Jurkat, Clone E6-1 (cell line): ENCODE results near the gene TMA7B.

Source experiments
- DNase-seq: peaks from one replicate; pipeline ENCODE4 v3.0.0-alpha.2; 2011; ENCODE audit warnings: low read depth, low spot score
- H3K4me3 ChIP-seq: 2 replicates; pipeline ENCODE4 v1.5.1; 2011; ENCODE audit warnings: mild to moderate bottlenecking, low read length, control low read depth, moderate library complexity

Gene TMA7B

DNA sequence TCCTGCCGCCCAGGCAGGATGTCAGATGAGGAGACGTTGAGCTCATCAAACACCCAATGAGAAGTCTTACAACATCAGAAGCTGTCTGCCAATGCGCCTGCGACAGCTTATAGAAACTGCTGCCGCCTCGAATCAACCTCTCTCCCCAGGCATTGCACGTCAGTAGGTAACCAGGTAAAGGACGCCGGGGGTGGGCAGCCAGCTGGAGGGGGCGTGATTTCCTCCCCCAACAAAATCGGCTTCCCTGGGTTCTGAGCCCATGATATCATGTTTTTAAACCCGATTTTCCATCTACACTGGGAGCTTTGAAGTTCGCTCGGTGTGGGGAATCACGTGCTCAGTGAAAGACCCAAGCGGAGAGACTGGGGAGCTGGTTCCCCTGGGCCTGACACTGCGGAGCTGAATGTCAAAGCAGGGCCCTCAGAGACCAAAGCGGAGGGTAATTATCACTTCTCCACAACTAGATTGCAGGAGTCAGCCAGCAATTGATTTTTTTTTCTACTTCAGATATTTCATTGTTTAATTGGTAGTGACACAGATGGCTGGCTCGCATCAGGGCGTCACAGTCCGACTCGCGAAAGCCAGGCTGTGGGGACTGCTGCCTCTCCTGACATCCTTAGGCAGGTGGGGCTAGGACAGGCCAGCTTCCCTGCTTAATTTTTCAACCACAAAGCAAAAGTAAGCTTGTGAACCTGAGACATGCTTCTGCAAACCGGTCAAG, 49.9 kb downstream of the TMA7B start:
- H3K4me3 ChIP-seq = peak overlapping the region; percentile 56
- peak; percentile 88 for DNase-seq

DNA sequence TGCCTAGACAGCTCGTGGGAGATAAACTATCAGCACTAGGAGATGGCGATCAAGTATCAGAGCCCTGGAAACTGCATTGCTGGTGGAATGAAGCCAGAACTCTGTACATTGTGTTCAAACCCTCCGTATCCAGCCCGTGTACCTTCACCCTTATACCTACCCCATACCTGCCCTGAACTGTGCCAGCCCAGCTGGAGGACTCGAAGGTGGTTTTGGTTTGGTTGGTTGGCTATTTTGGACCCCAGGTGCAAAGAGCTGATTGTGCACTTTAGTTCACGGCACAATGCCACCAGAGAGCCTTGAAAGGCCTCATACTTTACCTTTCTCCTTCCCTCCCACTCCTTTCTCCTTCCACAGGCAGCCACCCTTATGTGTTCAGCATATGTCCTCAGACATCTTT, 50.5 kb downstream of the TMA7B start:
- H3K4me3 ChIP-seq = peak overlapping the region; percentile 56
- DNase-seq = no peak
